ENCODE results near the gene C20orf204. TPM values are rescaled to one million over a fixed set of nuclear protein-coding genes. Genes with fewer than 3 reads are reported as not detected.
A peak's percentile ranks its signal among the peaks of the same experiment; 100 is the strongest.

The C20orf204 gene
- total and polyA plus RNA-seq, 9 of the 15 experiments (the other 6 are each of a cell fraction or from before 2014, with no cell fraction given) = 0.11 to 1.1 (median 0.36) TPM; not detected in 2

GRCh38 chr20:64037199-64037497 lies 1.2 kb downstream of the C20orf204 start (continued):
- no peak for TF ChIP-seq ZBTB9 (CRISPR knock-in tag; IDR thresholded peaks at IDR 0.05)

GRCh38 chr20:64037498-64038213 lies 1.7 kb downstream of the C20orf204 start:
- peak; percentile 54 to 61 (median 60) for DNase-seq (ENCODE audit: extremely low read depth in 1 of 4, low spot score in 3 of 4)
- peak overlapping the region; percentile 74 for H3K4me2 ChIP-seq (ENCODE audit: insufficient read depth, low read length)
- ATAC-seq = peak; percentile 9
- peak overlapping the region; percentile 14 to 92; a peak in 3 of 4 replicates for H3K9ac ChIP-seq (ENCODE audit: insufficient read depth in 1 of 2, low read depth in 2 of 2, low read length in 2 of 2)
- no peaks in the 10 kb centered on the region for H3K27me3 ChIP-seq (ENCODE audit: control insufficient read depth in 2 of 2, insufficient read depth in 2 of 2, low read length in 2 of 2)
- H3K79me2 ChIP-seq (ENCODE audit: control insufficient read depth, insufficient read depth, low read length) = no peaks in the 10 kb centered on the region; the same call in 2 of the 3 replicates
- peak; percentile 66 for FAIRE-seq
- intact Hi-C loops (cut with micrococcal nuclease) = loop anchor here (2.0 to 5.0 kb wide), 3 partner anchors 17 to 500 kb away; partner anchors contain the start of gene PTK6
- no peaks in the 10 kb centered on the region for H4K20me1 ChIP-seq (replicated peaks; ENCODE audit: control insufficient read depth, insufficient read depth, low read length)
- H2AFZ ChIP-seq (ENCODE audit: low read depth, low read length) = no peak overlapping the region
- POLR2A ChIA-PET = interaction anchor here (0.8 to 1.0 kb wide), 3 partner anchors 7 to 506 kb away, joined by 3 read pairs; no protein-coding TSS in a partner anchor
- H3K9me3 ChIP-seq (replicated peaks; ENCODE audit: control insufficient read depth, insufficient read depth, low read depth, low read length) = no peaks in the 10 kb centered on the region
- no peak overlapping the region for H3K27ac ChIP-seq (ENCODE audit: extremely low read depth, low read depth, low read length)
- 20% methylated on average over 27 of the region's 36 CpGs for WGBS (ENCODE audit: insufficient coverage, low coverage, missing lambda C conversion rate)
- peaks cover 33 to 84% of the 10 kb centered on the region in 2 experiments for H3K4me1 ChIP-seq (replicated peaks in 1 of 2; ENCODE audit: control insufficient read depth in 2 of 2, insufficient read depth in 2 of 2, low read length in 2 of 2)
- CTCF ChIA-PET (ENCODE audit: low intra/inter-chr PET ratio) = interaction anchor here (0.6 to 2.1 kb wide), 5 partner anchors 16 to 596 kb away, joined by 3 to 16 read pairs (median 3); partner anchors contain the start of gene PRPF6
- in situ Hi-C loops (cut with MboI) = no loop called here
- H3K36me3 ChIP-seq (ENCODE audit: control insufficient read depth, insufficient read depth, low read length) = peaks cover 25% of the 10 kb centered on the region; the same call in 2 of the 3 replicates
- no TSS peak for BruUV-seq (replicated peaks)
- H3K9me1 ChIP-seq (ENCODE audit: control insufficient read depth, insufficient read depth, low read length) = peaks cover 3% of the 10 kb centered on the region
- peak overlapping the region; percentile 51 for H3K4me3 ChIP-seq
- TF ChIP-seq PURB (CRISPR knock-in tag; IDR thresholded peaks at IDR 0.05; ENCODE audit: low read depth) (no peak), SRSF9 (IDR thresholded peaks at IDR 0.05; ENCODE audit: borderline replicate concordance, low read depth, low read length) (no peak), NFYB (IDR thresholded peaks at IDR 0.05; ENCODE audit: extremely low read depth, insufficient read length) (no peak), ZBTB7A (IDR thresholded peaks at IDR 0.05; ENCODE audit: borderline replicate concordance, control insufficient read depth, low read depth, low read length) (peak; percentile 15; the same call in 1 of the 2 replicates), ZNF140 (CRISPR knock-in tag; IDR thresholded peaks at IDR 0.05) (no peak), ZNF398 (CRISPR knock-in tag; IDR thresholded peaks at IDR 0.05) (no peak), ZNF609 (CRISPR knock-in tag; IDR thresholded peaks at IDR 0.05; ENCODE audit: borderline replicate concordance) (no peak)
